ENCODE results near the gene EDN2.

Gene EDN2

DNA sequence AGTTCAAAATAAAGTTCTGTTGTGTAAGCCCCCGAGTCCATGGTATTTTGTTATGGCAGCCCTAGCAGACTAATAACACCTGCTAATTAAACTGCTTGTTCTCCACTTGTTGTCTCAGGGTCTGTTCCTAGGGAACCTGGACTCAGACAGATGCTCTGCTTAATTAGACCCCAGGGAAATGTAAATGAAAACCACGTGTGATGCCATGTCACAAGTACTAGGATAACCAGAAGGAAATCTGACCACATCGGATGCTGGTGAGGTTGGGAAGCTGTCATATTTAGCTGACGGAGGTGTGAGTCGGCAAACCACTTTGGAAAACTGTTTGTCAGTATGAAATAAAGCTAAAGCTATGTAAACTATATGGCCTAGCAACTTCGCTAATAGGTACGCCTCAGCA, 19.6 kb downstream of the EDN2 start:
- DNase-seq = no peak

DNA sequence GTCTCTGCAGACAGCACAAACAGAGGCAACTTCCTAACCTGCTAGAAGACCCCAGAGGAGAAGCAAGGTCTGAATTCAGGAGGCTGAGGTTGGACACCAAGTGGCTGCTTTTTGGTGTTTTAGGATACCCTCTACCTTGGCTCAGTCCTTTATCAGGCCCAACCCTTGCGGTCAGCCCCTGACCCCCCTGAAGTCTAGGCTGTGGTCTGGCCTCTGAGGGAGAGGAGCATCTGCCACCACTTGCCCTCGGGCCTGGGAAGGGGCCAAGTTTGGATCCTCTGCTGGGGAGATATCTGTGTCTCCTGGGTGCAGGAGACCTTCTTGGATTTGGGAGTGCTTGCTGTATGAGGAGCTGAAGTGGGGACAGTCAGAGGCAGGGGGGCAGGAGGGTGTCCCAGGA, 21.0 kb downstream of the EDN2 start:
- no peak for DNase-seq

DNA sequence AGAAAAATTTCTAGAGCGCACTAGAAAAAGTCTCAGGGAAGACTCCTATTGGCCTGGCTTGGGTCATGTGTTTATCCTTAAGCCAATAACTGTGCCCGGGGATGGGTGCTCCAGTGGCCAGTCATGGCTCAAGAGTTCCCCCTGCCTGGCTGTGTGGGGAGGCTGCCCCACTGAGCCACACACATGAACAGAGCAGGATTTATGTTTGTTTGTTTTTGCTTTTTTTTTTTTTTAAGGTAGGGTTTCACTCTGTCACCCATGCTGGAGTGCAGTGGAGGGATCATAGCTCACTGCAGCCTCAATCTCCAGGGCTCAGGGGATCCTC, 21.8 kb downstream of the EDN2 start:
- DNase-seq = no peak

DNA sequence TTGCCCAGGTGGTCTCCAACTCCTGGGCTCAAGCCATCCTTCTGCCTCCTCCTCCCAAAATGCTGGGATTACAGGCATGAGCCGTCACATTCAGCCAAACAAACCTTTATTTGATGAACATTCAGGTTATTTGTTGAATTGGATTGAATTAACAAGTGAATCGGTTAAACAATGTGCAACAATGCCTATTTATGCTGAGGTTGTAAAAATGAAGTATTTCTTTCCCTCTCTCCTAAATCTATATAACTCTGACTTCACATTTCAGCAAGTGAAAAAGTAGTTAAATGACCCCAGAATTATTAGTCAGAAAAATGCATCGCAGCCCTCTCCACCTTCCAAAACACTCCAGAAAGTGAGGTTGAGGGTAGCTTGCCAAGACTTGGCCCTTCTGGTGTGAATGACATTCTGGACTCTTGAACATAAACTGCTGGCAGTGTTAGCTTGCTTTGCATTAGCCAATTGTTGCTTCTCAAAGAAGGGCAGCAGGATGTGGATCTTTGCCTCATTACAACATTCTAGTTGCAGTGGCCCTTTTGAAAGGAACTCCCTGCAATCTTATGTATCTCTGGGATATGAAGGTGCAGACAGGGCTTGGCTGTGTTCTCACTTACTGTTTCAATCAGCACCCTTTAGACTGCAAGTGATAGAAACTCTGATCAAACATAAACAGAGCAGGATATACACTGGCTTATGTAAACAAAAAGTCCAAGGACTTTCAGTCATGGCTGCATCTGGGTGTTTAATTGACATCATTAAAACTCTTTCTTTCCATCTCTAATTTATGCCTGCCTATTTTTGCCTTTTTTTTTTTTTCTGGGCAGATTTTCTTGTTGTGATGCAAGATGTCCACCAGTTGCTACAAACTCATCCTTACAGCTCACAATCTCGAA, 22.4 kb downstream of the EDN2 start:
- DNase-seq = no peak

GRCh38 chr1:41456847-41457540, 27.5 kb downstream of the EDN2 start:
- DNase-seq = peak; percentile 35

DNA sequence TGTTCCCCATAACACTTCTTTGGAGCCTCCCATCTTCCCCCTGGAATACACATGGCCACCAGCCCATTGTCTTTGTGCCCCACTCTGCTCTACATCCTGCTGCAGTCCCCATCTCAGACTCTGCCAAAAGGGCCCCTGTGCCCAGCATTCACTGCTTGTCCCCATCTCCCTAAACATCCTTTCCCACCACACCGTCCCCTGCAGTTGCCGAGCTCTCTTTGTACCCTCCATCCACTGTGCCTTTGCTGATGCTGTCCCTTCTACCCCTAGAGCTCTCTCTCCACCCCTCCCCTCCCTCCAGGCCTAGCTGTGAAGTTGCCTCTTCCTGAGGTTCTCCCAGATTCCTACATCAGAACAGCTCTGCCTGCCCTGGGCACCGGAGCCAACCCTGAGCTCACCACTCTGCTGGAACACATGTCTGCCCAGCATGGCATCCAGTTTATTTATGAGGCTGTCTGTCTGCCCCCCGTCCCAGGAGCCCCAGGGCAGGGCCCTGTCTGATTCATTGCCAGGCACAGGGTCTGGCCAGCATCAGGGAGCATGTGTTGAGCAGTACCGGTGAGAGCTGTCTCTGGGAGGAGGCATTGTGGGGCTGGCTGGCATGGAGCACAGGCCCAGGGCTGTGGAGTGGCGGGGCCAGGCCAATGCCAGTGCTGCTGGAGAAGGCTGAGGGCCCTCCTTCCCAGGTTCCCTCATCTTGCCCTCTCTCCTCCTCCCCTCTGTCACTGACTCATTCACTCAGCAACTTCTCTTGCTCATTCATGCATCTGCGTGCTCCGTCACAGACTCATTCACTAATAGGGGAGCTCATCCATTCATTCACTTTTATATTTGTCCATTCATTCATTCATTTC, 28.8 kb downstream of the EDN2 start:
- peak; percentile 68 for DNase-seq

GRCh38 chr1:41454406-41454805, 30.1 kb downstream of the EDN2 start:
- DNase-seq = no peak

GRCh38 chr1:41452704-41453290, 31.7 kb downstream of the EDN2 start:
- no peak for DNase-seq

GRCh38 chr1:41450747-41451285, 33.7 kb downstream of the EDN2 start:
- no peak for DNase-seq

GRCh38 chr1:41449326-41449921, 35.1 kb downstream of the EDN2 start:
- DNase-seq = no peak

GRCh38 chr1:41448821-41449220, 35.7 kb downstream of the EDN2 start:
- peak; percentile 25 for DNase-seq

DNA sequence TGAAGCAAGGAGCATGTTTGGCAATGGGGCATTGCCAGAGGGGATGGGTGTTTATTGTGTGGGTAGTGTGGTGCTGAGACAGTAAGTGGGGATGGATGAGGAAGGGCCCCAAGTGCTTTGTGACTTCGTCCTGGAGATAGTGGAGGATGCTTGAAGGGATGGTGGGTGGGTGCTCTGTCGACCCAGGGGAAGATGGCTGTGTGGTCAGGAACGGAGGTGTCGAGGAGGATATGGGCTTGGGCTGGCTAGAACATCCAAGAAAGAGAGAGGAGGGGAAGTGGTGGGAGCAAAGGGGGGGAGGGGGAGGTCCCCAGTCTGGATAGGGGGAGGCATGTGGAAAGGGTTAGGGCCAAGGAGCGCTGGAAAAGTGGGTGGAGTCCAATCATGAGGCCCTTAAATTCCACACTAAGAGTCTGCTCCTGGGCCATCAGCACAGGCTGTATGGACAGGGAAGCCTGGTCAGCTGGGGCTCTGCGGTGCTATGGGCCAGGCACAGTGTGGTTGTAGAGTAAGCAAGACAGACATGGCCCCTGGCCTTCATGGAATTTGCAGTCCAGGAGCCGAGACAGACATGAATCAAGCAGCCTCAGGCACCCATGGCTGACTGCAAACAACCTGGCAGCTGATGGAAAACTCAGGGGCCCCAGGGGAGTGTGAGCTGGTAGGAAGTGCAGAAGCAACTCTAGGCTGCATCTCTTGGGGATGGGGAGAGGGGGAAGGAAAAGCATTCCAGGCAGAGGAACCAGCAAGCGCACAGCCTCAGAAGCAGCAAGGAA, 36.3 kb downstream of the EDN2 start:
- DNase-seq = peak; percentile 59

- no peak for DNase-seq
Observed at GRCh38 chr1:41446851-41447610, 37.5 kb downstream of the EDN2 start.

DNA sequence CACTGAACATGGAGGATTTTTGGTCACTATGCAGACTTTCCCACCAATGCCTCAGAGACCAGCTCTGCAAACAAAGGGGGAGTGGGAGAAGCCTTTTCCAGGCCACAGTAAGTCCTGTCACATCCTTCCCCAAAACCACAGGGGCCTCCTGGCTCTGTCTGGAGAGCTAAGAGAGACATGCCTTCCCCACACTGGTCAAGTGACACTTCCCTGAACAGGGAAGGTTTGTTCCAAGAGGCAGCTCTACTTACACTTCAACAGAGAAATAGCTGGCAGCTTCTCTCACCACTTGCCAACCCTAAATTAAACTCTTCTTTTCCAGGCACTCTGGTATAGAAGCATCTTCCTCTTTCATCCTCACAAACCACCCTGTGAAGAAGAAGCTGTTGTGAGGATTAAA, 39.7 kb downstream of the EDN2 start:
- no peak for DNase-seq

DNA sequence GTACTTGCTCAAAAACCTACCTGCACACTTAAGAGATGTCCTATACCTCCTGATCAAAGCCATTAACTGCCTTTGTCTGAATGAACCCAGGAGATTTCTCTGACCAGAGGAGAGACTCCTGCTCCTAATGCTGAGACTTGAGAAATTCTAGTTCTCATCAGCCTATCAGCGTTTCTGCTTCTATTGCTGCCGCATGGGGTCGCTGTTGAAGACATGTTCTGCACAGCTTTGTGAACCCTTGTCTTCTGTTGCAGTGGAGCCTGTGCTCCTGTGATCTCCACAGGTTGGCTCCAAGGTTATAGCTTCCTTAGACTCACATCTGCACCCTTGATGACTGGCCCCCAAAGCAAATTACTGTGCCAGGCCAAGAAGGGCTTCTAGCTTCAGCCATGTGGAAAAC, 40.2 kb downstream of the EDN2 start:
- no peak for DNase-seq

DNA sequence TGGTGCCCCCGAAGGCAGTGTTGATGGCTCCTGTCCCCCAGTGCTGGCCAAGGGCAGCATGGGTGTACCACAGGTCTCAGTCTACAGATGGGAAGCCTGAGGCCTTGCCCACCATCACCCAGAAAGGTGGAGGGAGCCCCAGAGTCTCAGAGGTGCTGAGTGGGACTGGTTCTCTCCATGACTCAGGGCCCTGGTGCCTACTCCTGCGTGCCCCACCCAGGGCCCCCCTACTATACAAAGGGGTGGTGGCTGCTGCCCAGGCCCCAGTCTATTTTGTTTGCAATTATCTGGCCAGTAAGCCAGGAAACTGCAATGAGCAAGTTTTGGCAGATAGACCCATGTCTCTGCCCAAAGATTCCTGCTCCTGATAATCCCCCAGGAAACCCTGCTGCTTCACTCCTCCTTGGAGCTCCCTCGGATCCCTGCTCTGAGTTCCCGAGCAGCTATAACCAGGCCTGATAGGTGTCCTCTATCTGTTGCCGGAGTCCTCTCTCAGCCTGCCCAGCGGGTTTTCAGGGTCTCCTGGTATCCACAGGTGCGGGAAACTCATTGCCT, 41.7 kb downstream of the EDN2 start:
- no peak for DNase-seq

DNA sequence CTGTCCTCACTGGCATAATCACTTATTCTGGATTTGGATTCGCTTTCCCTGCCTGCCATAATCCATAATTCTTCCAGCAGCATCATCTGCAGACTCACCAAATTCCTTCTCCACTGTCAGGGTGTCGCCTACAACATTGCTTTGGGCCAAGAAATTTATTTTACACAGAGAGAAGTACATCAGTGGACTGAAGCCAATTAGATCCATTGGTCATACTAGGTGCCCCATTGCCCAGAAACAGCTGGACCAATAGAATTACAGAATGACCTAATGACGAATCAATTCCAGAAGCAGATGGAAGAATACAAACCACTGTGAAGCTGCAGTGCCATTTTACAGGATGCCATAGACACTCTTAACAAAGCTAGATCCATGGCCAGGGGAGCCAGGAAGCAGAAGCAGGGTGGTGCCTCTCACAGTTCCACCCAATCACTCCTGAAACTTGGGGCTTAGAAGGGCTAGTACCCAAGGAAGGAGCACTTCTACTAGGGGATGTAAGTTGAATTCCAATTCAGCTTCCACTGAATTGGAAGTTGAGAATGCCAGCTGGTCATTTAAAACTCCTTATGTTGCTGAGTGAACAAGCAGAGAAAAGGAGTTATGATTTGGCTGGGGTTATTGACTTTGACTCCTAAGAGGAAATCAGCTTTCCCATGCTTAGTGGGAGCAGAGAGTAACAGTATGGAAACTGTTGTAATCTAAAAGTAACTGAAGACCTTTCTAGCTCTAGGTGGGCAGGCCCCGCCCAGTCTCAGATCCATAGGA, 44.0 kb downstream of the EDN2 start:
- no peak for DNase-seq

- no peak for DNase-seq
Observed at GRCh38 chr1:41439234-41439633, 45.2 kb downstream of the EDN2 start.

DNA sequence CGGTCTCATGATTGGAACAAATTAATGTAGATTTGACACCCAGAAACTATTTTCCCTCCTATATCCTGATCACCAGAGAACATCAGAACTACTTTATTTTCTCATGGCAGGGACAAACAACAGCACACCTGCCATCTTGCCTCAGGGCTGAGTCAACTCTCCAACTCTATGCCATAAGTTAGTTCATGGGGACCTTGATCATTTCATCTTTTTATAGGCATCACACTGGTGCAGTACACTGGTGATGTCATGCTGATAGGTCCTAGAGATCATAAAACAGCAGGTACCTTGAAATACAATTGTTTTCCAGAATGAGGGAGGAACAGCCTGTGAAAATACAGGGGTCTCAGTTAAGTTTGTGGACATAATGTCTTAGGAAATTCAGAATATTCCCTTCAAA, 45.8 kb downstream of the EDN2 start:
- no peak for DNase-seq

DNA sequence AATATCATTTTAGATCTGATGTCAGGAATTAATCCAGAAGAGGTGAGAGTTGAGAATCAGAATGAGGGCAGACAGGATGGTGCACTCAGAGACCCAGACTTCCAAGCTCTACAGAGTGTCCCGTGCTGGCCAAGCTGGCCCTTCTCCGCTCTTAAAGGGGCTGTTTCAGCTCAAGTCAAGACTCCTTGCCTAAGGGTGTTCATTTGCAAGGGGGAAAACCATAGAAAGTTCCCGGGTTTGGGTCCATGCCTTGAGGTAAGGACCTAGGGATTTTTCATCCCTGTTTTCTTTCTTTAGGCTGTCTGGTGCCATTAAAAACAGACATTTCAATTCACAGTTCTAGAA, 47.5 kb downstream of the EDN2 start:
- DNase-seq = no peak

Data from fibroblast of skin of back (primary cell).